ELR (cell line): ENCODE results near the gene CUX1.
A peak's percentile ranks its signal among the peaks of the same experiment; 100 is the strongest.

Experiments
- DNase-seq: peaks from one replicate; pipeline ENCODE4 v3.0.0-alpha.2; 2015; ENCODE audit warnings: low read depth

The CUX1 gene

DNA sequence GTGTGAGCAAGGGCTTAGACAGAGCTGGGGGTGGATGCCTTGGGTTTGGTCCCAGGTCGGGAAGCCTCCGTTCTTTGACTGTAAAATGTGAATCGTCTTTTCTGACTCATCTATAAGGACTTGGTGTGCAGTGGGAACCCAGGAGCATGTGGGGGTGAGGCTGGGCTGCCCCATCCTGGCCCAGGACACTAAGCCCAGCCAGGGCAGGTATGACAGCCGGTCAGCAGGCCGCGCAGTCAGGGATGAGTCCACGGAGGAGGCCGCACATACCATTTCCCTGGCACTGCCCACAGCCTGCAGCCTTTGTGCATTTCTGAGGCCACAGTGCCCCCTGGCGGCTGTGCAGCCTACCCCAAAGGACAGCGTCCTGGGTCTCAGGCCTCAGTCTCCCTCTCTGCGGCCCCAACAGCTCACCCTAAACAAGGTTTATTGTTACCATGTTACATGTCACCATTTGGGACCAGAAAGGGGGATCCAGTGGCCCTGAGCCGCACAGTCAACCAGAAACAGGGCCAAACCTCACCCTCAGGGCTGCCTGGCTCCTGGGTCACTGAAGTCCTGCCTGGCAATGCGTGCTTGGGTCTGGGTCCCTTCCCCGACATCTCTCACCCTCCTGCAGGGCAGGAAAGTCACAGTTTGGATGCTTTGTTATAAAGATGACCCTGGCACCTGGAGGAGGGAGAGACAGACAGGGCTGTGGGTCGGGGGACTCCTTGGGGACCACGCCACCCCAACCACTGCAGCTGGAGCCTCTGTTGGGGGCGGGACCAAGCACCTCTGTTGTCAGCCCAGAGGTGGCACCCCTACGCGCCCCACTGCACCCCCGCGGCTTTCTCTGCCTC lies 454.9 kb downstream of the CUX1 start:
- DNase-seq: peak; percentile 80

DNA sequence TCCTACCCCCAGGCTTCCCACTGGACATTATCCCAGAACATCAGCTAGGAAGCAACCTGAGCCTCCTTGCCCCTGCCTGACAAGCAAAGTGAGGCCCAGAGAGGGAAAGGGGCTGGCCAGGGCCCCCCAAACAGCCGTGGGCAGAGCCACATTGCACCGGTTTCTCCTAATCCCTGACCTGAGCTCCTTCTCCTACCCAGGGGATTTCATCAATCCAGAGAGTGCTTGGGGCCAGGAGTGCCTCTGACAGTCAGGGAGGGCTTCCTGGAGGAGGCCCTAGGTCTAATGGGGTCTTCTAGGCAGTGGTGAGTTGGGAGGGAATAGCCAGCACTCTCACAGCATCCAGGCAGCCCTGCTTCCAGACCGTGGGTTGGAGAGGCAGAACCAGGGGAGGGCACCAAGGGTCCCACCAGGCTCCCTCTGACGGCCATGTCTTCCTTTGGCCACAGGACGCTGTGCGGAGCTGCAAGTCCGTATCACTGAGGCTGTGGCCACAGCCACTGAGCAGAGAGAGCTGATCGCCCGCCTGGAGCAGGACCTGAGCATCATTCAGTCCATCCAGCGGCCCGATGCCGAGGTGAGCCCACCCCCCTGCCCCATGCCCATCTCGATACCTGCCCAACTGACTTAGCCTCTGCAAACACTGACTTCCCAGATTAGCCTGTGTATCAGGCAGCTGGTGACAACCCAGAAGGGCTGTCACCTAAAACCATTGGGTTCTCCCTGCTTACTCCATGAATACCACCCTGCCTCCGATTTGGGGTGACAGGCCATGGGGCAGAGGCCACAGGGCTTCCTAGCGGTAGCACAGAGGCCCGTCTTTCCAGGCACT lies 455.7 kb downstream of the CUX1 start:
- no peak for DNase-seq

DNA sequence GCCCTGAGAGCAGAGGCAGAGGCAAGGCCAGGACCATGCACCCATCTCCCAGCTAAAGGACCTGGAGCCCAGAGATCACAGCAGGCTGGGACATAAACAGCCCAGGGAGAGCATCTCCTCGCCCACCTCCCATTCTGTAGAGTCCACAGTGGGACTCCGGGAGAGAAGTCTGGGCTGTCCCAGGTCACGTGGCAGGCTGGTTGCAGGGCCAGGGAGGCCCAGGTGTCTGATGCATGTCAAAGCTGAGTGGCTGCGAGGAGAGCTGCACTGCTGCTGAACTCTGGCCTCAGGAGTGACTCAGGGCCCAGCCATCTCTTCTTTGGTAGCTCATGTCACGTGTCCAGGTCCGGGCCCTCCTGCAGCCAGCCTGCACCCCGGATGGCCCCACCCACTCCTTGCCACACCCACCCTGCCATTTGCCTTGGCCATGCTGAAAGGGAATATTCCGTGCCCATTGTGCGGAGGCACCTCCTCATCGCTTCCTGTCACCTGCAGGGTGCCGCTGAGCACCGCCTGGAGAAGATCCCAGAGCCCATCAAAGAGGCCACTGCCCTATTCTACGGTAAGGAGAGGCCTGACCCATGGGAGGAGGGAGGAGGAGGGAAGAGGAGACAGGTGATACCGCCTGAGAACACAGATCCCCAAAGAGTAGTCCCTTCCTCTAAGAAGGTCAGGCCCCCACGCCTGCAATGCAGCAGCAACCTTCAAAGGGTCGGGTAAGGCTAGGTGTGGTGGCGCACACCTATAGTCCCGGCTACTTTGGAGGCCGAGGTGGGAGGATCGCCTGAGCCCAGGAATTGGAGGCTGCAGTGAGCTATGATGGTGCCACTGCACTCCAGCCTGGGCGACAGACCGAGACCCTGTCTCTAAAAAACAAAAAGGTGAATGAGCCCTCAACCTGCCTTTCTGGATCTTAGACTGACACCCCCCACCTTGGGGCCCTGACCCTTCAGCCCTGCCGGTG lies 456.6 kb downstream of the CUX1 start:
- no peak for DNase-seq

DNA sequence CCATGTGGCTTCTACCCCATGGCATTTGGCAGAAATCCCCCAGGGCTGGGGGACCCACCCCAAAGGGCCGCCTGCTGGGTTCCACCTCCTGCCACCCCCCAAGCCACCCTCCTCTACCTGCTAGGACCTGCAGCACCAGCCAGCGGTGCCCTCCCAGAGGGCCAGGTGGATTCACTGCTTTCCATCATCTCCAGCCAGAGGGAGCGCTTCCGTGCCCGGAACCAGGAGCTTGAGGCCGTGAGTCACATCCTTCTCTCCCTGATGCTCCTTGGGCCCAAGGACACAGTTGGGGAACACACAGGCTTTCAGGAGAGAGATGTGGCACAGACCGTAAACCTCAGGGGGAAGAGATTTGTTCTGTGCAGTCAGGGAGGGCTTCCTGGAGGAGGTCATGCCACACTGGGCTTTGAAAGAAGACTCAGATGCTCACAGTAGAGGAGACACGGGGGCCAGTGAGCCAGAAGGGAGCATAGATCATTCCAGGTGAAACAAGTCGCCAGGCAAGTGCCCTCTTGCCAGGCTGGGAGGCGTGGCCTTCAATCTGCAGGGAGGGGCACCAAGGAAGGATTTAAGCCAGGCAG lies 457.8 kb downstream of the CUX1 start:
- peak; percentile 18 for DNase-seq

DNA sequence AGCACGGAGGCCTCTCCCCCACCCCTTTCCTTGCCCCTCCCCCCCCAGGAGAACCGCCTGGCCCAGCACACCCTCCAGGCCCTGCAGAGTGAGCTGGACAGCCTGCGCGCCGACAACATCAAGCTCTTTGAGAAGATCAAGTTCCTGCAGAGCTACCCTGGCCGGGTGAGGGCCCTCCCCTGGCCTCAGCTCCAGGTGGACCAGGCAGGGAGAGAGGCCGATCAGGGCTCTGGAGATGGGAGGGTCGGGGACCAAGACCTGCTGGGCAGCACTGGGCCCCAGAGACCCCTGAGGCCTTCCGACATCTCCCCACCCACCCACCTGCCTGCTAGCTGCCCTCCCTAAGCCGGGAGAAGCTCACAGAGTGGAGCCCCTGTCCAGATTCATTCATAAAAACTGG lies 460.5 kb downstream of the CUX1 start:
- no peak for DNase-seq

DNA sequence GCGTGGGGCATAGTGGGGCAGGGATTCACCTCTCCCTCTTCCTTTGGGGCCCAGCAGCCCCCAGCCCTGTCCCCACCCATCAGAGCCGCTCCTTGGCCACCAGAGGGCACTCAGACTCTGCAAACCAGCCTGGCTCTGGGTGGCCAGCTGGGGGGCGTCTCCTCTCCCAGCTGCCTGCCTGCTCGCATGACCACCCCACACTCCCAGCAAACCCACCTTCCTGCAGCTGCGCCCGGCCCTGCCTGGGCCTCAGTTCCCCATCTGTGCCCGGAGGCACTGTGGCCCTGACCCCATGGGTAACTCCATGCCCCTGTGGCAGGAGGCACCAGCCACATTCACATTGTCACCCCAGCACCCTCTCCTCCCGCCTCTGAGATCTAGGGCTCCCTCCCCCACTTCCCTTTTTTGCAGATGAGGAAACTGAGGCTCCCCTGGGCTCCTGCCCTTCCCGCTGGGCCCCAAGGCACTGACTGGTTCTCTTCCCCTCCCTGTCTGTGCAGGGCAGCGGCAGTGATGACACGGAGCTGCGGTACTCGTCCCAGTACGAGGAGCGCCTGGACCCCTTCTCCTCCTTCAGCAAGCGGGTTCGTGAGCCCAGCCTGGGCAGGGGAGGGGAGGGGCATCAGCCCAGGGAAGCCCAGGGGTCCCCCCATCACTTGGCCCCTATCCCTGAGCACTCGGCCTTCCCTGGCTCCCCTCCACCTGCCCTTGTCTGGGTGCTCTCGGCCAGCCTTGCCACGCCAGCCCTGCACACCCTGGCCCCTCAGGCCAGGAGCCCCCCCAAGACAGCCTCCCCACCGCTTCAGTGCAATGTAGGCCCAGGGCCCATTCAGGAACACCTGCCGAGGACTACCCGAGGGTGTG lies 462.3 kb downstream of the CUX1 start:
- peak; percentile 67 for DNase-seq

DNA sequence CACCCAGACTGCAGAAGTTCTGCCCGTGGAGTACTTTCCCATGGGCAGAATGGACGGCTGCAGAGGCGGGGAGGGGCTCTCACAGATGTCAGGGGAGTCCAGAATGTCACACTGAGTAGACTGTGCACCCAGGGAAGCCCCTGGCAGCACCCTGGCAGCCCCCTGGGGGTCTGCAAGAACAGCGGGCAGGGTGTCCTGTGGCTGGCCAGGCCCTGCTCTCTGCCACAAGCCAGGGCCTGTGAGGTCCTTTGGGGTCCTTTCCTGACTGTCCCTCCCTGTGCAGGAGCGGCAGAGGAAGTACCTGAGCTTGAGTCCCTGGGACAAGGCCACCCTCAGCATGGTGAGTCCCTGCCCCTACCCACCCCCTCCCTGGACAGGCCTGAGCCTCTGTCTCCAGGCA lies 463.1 kb downstream of the CUX1 start:
- DNase-seq: no peak

DNA sequence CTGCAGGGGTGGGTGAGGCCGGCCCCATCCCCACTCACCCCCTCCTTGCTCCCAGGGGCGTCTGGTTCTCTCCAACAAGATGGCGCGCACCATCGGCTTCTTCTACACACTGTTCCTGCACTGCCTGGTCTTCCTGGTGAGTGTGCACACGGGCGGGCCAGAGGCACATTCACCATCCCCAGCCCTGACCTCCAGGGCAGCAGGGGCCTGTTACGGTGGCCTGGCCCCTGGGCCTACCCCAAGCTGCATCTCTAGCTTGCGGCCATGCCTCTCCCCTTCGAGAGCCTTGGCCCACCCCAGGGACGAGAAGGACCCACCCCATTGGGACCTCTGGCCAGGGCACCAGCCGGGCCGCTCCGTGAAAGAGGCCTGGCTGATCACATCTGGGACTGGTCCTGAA lies 464.4 kb downstream of the CUX1 start:
- no peak for DNase-seq

DNA sequence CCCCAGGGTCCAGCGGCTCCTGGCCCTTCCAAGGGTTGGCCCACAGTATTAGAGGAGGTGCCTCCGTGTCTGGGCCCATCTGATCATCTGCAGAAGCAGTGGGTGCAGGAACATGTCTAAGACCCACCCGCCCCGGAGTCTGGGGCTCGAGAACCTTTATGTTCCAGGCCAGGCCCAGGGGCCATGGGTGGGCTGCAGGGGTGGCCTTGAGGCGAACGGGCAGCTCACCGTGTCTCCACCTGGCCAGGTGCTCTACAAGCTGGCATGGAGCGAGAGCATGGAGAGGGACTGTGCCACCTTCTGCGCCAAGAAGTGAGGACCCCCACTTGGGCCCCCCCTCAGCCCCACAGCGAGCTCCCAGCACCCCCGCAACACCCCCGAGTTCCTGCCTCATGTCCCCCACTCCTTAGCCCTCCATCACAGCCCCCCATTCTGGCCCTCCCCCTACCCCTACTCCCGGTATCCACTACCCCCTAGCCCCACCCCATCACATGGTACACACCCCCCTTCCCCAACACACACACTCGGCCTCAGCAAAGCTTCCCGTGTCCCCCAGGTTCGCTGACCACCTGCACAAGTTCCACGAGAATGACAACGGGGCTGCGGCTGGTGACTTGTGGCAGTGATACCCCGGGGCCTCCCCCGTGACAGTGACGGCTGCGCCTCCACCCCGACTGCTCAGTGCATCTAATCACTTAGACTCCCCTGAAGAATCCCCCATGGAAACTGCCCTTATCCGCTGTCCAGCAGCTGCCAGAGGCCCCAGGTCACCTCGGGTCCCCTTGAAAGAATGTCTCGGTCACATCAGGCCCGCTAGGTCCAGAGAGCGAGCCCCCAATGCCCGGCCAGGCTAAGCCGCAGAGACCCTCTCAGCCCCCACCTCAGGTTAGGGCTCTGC lies 465.3 kb downstream of the CUX1 start:
- no peak for DNase-seq

DNA sequence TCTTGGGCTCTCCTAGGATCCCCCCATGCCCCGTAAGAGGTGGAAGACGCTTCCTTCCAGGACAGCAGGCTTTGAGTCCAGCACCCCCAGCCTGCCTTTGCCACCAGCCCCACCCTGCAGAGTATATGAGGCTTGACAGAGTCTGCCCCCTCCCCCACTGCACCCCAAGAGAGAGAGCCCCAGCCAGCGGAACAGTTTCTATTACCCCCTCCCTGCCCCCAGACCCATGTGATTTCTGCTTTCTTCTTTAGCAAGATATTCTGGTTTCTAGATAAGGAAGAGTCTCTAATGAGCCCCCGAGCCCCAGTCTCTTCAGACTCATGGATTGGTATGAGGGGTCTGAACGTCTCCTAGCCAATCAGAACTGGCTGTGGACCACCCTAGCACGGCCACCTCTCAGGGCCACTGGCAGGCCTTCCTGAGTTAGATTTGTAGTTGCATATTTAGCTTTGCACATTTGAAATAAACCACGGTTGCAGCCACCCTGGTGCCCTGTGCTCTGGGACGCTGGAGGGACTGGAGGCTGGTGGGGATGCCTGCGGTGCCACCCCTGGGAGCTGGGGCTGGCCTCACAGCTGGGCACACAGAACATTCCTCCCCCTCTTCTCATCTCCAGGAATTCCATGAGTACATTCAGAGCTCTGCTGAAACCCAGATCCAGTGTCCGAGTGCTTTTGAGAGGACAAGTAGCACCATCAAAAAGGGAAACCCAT lies 466.2 kb downstream of the CUX1 start:
- no peak for DNase-seq

DNA sequence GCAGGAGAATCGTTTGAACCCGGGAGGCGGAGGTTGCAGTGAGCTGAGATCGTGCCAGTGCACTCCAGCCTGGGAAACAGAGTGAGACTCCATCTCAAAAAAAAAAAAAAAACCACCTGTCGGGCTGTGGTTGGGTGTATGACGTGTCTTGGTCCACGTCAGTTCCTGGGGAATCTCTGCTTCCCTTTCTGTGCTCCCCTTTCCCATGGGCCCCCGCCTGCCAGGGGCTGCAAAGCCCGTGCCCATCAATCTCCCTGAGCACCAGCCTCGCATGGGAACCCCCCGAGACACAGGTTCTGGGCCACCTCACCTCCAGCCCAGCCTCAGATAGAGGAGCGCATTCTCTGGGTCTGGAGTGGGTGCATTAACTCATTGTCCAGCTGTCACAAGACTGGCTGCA lies 467.0 kb downstream of the CUX1 start:
- DNase-seq: no peak

DNA sequence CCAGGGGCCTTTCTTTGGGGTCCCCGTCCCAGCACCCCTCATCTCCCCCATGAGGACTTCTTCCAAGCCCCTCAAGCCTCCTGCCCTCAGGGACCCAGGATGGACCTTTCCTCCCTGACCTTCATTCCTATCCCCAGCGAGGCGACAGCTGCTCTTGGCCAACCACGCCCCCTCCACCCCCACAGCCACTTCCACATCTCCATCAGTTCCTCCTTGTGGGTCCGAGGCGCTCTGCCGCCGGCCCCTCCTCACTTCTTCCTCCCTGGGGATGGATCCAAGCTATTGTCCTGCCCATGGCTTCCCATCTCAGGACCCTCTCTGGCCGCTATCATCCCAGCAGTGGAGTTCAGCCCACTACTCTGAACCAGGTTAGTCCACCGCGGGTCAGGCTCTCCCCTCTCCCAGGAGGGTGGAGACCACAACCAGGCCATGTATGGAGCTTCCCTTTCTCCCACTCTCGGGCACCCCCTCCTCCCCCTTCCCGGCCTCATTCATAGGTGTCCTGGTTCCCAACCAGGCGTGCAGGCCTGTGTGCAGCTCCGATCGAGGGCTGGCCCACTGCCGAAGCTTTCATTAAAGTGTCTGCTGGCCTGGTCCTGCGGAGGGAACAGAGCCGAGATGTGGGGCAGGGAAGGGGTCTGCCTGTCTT lies 467.6 kb downstream of the CUX1 start:
- DNase-seq: no peak

DNA sequence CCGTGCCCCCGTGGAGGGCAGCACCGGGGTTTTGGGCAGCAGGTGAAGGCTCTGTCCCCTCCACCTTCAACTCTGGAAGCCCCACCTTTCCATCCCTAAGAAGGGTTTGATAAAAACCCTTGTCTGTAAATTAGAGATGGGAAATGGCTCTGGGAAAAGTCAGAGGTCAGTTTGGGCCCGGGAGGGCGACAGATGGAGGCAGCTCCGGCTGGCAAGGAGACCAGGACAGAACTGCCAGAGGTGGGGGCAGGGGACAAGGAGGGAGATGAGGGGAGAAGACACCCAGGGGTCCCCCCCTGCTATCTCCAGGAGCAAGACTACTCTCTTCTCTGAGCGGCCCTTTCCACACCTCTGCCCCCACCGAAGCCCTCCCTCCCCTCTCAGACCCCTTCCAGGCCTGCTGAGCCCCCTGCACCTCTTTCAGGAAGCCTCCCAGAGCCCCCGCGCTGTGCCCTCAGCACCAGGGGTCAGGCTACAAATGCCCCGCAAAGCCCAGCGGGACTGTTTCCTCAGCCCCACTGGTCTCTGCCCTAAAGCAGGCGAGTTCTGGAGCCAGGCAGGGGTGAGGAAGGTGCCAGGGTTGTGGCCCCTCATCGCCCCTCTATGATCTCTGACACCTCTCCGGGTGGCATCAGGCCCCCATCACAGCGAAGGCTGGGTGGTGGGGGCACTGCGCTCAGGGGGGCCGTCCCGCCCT lies 468.3 kb downstream of the CUX1 start:
- no peak for DNase-seq

DNA sequence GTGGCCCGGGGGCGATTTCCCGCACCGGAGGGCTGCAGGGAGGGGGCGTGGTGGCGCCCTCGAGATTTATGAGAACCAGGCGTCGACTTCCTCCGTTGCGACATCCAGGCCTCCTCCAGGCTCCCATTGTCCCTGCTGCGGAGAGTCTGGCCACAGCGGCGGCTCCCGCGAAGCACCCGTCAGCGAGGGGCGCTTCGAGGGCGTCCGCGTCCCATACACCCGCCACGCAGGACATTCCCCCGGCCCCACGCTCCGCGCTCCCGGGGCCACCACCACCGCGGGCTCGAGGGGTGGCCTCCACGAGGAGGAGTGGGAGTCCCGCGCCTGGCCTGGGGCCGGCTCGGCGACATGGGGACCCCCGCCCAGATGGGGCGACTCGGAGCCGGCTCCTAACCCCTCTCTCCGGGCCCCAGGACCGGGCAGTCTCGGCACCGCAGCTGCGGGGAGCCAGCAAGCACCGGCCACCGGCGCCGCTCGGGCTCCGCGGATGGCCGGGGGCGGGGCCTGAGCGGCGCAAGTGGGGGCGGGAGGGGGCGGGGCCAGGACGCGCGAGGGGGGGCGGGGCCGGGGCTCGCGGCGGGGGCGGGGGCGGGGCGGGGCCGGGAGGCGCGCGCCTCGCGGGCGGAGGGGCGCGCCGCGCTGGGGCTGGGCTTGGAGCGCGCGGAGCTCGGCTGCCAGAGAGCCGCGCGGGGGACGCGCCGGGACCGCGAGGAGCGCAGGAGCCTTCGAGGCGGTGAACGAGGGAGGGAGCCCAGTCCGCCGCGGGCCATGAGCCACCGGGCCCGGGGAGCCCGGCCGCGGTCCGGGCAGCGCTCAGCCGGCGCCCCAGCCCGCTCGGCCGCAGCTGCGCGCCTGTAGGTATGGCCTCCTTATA lies 469.0 kb downstream of the CUX1 start, which contains the start of gene SH2B2:
TSS of gene SH2B2 (plus strand) at position 632 of the 874 bp plus-strand sequence. CDS start 13,683 bp downstream, outside the sequence.
- DNase-seq: peak; percentile 71

DNA sequence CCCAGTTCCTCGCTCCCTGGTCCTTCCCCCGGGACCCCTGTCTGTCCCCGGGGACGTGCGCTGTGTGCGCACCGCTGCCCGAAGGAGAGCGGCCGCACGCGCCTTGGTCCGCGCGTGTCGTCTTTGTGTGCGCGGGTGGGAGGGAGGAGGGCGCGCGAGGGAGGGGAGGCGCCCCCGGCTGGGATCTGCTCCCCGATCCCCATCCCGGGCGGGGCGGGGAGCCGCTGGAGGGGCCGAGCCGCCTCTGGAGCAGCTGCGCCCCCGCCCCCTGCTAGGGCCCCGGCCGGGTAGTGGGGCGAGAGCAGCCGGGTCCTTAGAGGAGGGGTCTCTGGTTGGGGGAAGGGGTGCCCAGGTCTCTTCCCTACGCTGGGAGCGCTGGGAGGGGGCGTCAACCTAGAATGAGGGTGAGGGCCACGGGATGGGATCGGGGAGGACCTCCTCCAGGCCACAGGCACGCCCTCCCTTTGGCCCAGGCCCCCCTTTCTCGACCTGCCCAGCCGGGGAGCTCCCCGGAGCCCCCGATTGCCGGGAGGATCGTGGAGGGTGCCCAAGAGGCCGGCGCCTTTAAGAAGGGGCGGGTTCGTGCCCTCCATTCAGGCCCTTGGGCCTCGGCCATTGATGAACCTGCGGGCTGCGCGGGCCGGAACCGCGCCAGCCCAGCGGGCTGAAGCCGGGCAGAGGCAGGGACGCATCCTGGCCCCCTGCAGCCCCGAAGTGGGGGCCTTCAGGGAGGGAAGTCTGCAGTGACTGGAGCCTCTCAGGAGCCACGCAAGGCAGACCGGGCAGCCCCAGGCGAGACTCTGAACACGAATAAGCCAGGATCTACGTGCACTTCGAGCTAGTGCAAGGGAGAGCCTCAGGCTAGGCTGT lies 469.9 kb downstream of the CUX1 start:
- DNase-seq: peak; percentile 62

DNA sequence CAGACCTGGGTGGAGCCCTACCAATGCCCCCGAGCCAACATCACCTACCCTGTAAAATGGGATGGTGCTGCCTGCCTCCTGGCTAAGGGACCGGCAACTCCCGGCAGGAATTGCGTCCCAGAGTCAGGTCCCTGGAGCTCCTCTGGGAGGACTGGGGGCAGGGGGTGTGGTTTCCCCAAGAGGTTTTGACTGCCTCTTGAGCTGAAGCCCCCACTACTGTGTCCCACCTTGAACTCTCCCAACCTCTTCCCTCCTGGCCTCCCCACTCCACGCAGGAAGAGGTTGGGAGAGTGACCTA lies 470.5 kb downstream of the CUX1 start:
- DNase-seq: no peak
